Psoas muscle (tissue), 8 donors: ENCODE data around the gene ARHGEF16. TPM values are rescaled to one million over a fixed set of nuclear protein-coding genes. Genes with fewer than 3 reads are reported as not detected.

Experiments
- ATAC-seq, 4 donors: fragments of 200-7000 bp; cut with Tn5 transposase; one replicate each; pipeline ENCODE4 v1.9.1; 2020; ENCODE audit warnings: moderate library complexity in 3 of 4, mild to moderate bottlenecking in 2 of 4
- DNase-seq, 2 donors: peaks; one replicate each; pipeline ENCODE4 v3.0.0-alpha.2; 2020
- H3K27ac ChIP-seq: fragments of 200-600 bp; one replicate; pipeline ENCODE4 v1.8.0; 2022
- H3K27me3 ChIP-seq, 3 donors: fragments of 200-600 bp in 1 of 3; one replicate each; pipeline versions ENCODE4 v1.6.1 to v1.8.0; 2013 to 2022; ENCODE audit warnings: low read length in 2 of 3, mild to moderate bottlenecking in 2 of 3, moderate library complexity in 1 of 3; ENCODE audit not compliant: insufficient read depth in 3 of 3
- H3K36me3 ChIP-seq, 2 donors: fragments of 200-600 bp in 1 of 2; one replicate each; pipeline versions ENCODE4 v1.6.1 to v1.8.0; 2013 to 2022; ENCODE audit warnings: low read depth in 1 of 2, mild to moderate bottlenecking in 1 of 2, moderate library complexity in 1 of 2; ENCODE audit not compliant: insufficient read depth in 1 of 2
- H3K4me1 ChIP-seq: fragments of 200-600 bp; one replicate; pipeline ENCODE4 v1.8.0; 2022
- H3K4me3 ChIP-seq: fragments of 200-600 bp; one replicate; pipeline ENCODE4 v1.8.0; 2022; ENCODE audit warnings: mild to moderate bottlenecking
- H3K9me3 ChIP-seq: fragments of 200-600 bp; one replicate; pipeline ENCODE4 v1.8.0; 2022
- WGBS, 3 donors: extraction: QIAGEN DNeasy Blood & Tissue Kit; methylation state at CpG; one replicate each; pipeline versions ENCODE4 v1.1.6 to v1.1.7; 2013; 5-methylcytosine and 5-hydroxymethylcytosine counted together
- intact Hi-C, 2 donors: fragments of 100-400 bp; cut with DNase I; formaldehyde crosslinking; loops; one replicate each; pipeline versions ENCODE4 v1.11.0 to v1.14.2; 2022
- polyA plus RNA-seq, 3 donors: library from polyadenylated mRNA; stranded (reverse); fragments of 200-250 nt; gene quantifications; one replicate each; pipeline ENCODE4 v1.2.3, GENCODE V29; 2013
- total RNA-seq, 4 donors: library from RNA; stranded (reverse); fragmentation: NEBNext Ultra II Directional in 2 of 4; extraction: Animal tissue kit (Norgen Biotek cat#: 25700) in 2 of 4; gene quantifications; one replicate each; pipeline versions ENCODE4 v1.2.1 to v1.2.4, GENCODE V29; 2021 to 2023
- TF ChIP-seq, protein P1 (sequence below): fragments of 200-600 bp; IDR thresholded peaks from one replicate; pipeline ENCODE4 v1.8.0; 2022; ENCODE audit warnings: antibody characterized with exemption
- donor health status: healthy with polysubstance abuse.
- donor health status: DM: no; HTN: no; CAD: no; lungs with moderate emphysema.
- donor health status: Bipolar disorder and iron deficiency.
- donor health status: healthy.
- donor health status: DM: yes; HTN: yes; CAD: no.
- donor health status: DM: no; HTN: no; CAD: no.
- donor health status: DM: no; HTN: no; CAD: no.
- donor health status: DM: yes; HTN: yes; CAD: no.

The ARHGEF16 gene
- total and polyA plus RNA-seq, 7 donors = 0.29 to 0.56 (median 0.51) TPM

DNA sequence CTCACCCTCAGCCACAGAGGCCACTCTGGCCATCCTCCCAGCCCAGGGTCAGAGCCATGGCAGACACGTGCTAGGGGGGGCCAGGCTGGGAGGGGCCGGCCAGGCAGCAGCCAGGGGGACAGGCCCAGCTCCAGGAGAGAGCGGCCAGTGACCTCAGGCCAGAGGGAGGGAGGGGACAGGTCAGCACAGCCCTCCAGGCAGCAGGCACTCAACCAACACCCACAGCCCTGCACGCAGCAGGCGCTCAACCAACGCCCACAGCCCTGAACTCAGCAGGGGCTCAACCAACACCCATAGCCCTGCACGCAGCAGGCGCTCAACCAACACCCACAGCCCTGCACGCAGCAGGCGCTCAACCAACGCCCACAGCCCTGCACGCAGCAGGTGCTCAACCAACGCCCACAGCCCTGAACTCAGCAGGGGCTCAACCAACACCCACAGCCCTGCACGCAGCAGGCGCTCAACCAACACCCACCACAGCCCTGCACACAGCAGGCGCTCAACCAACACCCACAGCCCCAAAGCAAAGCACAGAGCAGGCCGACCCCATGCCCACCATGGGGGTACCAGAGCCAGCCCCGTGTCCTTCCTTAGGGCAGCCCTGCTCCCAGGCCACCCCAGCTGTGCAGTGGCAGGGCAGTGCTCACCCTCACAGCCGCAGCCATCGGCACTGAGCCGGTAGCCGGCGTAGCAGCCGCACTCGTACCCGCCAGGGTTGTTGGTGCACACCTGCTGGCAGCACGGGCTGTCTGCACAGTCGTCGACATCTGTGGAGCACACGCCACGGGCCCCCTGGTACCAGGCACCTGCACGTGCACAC is 55.9 kb downstream of the ARHGEF16 start:
- H3K27me3 ChIP-seq = no peaks in the 10 kb centered on the region
- no peak for ATAC-seq
- WGBS, 3 donors = 86 to 89% (median 88%) methylated on average over 32 of the region's 32 CpGs

DNA sequence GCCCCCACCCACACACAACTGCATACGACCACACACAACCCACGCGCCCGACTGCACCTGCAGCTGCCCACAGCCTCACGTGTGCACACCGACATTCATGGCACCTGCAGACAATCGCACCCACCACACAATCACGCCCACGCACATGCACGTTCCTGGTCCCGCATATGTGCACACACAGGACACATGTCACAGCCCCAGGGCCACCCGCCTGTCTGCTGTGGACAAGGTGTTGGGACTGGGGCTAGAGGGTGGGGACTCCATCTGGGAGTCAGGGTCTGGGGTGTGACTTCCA is 56.4 kb downstream of the ARHGEF16 start:
- Histone ChIP-seq H3K4me3 (no peak overlapping the region), H3K9me3 (no peaks in the 10 kb centered on the region), H3K36me3 (no peaks in the 10 kb centered on the region), H3K4me1 (no peaks in the 10 kb centered on the region), H3K27me3 (no peaks in the 10 kb centered on the region), H3K27ac (no peak overlapping the region)
- WGBS, 3 donors = 89 to 96% (median 92%) methylated on average over 12 of the region's 12 CpGs
- no peak for DNase-seq
- intact Hi-C loops = no loop called here
- TF ChIP-seq, protein P1, sequence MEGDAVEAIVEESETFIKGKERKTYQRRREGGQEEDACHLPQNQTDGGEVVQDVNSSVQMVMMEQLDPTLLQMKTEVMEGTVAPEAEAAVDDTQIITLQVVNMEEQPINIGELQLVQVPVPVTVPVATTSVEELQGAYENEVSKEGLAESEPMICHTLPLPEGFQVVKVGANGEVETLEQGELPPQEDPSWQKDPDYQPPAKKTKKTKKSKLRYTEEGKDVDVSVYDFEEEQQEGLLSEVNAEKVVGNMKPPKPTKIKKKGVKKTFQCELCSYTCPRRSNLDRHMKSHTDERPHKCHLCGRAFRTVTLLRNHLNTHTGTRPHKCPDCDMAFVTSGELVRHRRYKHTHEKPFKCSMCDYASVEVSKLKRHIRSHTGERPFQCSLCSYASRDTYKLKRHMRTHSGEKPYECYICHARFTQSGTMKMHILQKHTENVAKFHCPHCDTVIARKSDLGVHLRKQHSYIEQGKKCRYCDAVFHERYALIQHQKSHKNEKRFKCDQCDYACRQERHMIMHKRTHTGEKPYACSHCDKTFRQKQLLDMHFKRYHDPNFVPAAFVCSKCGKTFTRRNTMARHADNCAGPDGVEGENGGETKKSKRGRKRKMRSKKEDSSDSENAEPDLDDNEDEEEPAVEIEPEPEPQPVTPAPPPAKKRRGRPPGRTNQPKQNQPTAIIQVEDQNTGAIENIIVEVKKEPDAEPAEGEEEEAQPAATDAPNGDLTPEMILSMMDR = no peak
- ATAC-seq = no peak

More for the DNA sequence above, 55.9 kb downstream of the ARHGEF16 start:
- Histone ChIP-seq H3K27ac (no peak overlapping the region), H3K4me1 (peaks cover under 1% of the 10 kb centered on the region), H3K9me3 (no peaks in the 10 kb centered on the region), H3K36me3 (no peaks in the 10 kb centered on the region), H3K4me3 (no peak overlapping the region)
- TF ChIP-seq, protein P1 = no peak
- no peak for DNase-seq
- intact Hi-C loops = no loop called here

DNA sequence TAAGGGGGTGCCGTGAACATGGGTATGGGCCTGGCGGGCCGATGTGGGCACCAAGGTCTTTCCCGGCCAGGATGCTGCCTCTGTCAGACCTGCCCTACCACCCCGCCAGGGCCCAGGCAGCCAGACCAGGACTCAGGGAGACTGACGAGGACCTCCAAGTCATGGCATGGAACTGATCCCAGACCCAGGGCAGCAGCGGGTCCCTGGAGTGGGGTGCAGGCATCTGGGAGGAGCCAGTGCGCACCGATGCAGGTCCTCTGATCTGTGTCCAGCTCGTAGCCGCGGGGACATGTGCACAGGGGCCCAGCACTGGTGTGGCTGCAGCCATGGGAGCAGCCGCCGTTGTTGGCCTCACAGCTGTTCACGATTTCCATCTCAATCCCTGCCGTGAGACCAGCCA is 56.8 kb downstream of the ARHGEF16 start:
- no peak overlapping the region for H3K27ac ChIP-seq
- 87 to 94% (median 91%) methylated on average over 14 to 16 of the region's 16 CpGs for WGBS, 3 donors
- ATAC-seq (no peak), DNase-seq (no peak)
- H3K9me3 ChIP-seq = no peaks in the 10 kb centered on the region
- peaks cover under 1% of the 10 kb centered on the region for H3K4me1 ChIP-seq
- H3K36me3 ChIP-seq = no peaks in the 10 kb centered on the region
- TF ChIP-seq, protein P1 = no peak
- no peak overlapping the region for H3K4me3 ChIP-seq
- no peaks in the 10 kb centered on the region for H3K27me3 ChIP-seq
- intact Hi-C loops = no loop called here

DNA sequence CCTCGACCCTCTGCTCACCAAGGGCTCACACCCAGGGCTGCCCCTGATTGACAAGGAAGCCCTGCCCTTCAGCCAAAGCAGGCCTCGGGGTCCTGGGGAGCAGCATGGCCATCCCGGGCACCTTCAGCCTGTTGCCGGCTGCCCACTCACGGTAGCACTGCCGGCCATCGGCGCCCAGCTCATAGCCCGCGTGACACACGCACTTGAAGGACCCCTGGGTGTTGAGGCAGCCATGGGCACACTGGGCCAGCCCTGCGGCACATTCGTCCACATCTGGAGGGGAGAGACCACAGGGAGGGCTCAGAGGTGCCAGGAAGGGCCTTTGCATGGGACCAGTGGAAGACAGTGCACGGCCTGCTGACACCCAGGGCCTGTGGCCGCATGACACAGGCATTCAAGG is 57.4 kb downstream of the ARHGEF16 start:
- WGBS, 3 donors = 94 to 99% (median 95%) methylated on average over 14 to 15 of the region's 15 CpGs
- TF ChIP-seq, protein P1 = no peak
- ATAC-seq (no peak), DNase-seq (no peak)
- Histone ChIP-seq H3K4me1 (peaks cover 3% of the 10 kb centered on the region), H3K36me3 (no peaks in the 10 kb centered on the region), H3K9me3 (no peaks in the 10 kb centered on the region), H3K27ac (no peak overlapping the region), H3K27me3 (no peaks in the 10 kb centered on the region), H3K4me3 (no peak overlapping the region)
- intact Hi-C loops = no loop called here

DNA sequence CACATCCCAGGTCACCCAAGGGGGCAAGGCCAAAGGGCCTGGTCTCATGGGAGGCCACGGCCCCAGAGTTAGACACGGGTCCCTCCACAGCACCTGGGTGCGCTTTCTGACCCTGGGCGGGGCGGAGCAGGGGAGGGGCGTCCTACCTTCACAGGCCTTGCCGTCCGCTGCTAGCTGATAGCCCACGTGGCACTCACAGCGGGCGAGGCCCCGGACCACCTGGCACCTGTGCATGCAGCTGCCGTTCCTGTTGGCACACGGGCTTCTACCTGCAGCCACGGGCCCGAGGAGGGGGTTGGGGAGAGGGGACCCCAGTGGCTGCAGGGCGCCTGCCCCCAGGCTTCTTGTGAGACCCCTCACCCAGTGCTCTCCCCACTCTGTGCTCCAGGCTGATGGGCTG is 59.9 kb downstream of the ARHGEF16 start:
- ATAC-seq (no peak), DNase-seq (no peak)
- Histone ChIP-seq H3K27ac (no peak overlapping the region), H3K4me1 (peaks cover 3% of the 10 kb centered on the region), H3K27me3 (no peaks in the 10 kb centered on the region), H3K36me3 (no peaks in the 10 kb centered on the region), H3K4me3 (no peak overlapping the region), H3K9me3 (no peaks in the 10 kb centered on the region)
- intact Hi-C loops = no loop called here
- 89 to 92% (median 92%) methylated on average over 17 of the region's 17 CpGs for WGBS, 3 donors
- TF ChIP-seq, protein P1 = no peak
